OCI-LY1 (cell line): Measurements from ENCODE around the gene ERRFI1.

ENCODE experiments used
- CTCF ChIP-seq: fragments of 200-600 bp; sonication (generic), shearing (Covaris generic); IDR thresholded peaks from 2 replicates; pipeline ENCODE4 v1.5.1; 2017; ENCODE audit warnings: mild to moderate bottlenecking, antibody characterized with exemption, low read length, moderate library complexity, mixed read lengths
- EZH2 ChIP-seq: fragments of 200-600 bp; sonication (generic), shearing (Covaris generic); IDR thresholded peaks from 2 replicates; pipeline ENCODE4 v1.8.0; 2017; ENCODE audit warnings: borderline replicate concordance, mixed run types, mild to moderate bottlenecking, antibody characterized with exemption, low read length, moderate library complexity, mixed read lengths

GRCh38 chr1:8055973-8056372, 29.9 kb upstream of the ERRFI1 start:
- TF ChIP-seq CTCF (no peak), EZH2 (no peak)
